Lower lobe of right lung (tissue), 2 donors: Measurements from ENCODE around the gene OSBPL2. TPM values are rescaled to one million over a fixed set of nuclear protein-coding genes. Genes with fewer than 3 reads are reported as not detected.

ENCODE experiments used
- ATAC-seq, 2 donors: fragments of 200-7000 bp; cut with Tn5 transposase; one replicate each; pipeline ENCODE4 v1.9.1; 2020 to 2022; ENCODE audit warnings: mild to moderate bottlenecking in 2 of 2, moderate library complexity in 2 of 2
- DNase-seq: peaks from one replicate; pipeline ENCODE4 v3.0.0-alpha.2; 2020
- H3K27ac ChIP-seq: fragments of 200-600 bp; one replicate; pipeline ENCODE4 v1.8.0; 2022
- H3K27me3 ChIP-seq: fragments of 200-600 bp; one replicate; pipeline ENCODE4 v1.8.0; 2022; ENCODE audit warnings: low read depth
- H3K36me3 ChIP-seq: fragments of 200-600 bp; one replicate; pipeline ENCODE4 v1.8.0; 2022; ENCODE audit warnings: mild to moderate bottlenecking
- H3K4me1 ChIP-seq: fragments of 200-600 bp; one replicate; pipeline ENCODE4 v1.8.0; 2022
- H3K4me3 ChIP-seq: fragments of 200-600 bp; one replicate; pipeline ENCODE4 v1.8.0; 2022; ENCODE audit warnings: mild to moderate bottlenecking
- H3K9me3 ChIP-seq: fragments of 200-600 bp; one replicate; pipeline ENCODE4 v1.8.0; 2022
- intact Hi-C: fragments of 100-400 bp; cut with DNase I; formaldehyde crosslinking; loops from one replicate; pipeline ENCODE4 v1.11.0; 2022
- total RNA-seq: library from RNA; stranded (reverse); fragmentation: NEBNext Ultra II Directional; extraction: Animal tissue kit (Norgen Biotek cat#: 25700); gene quantifications from one replicate; pipeline ENCODE4 v1.2.1, GENCODE V29; 2021
- TF ChIP-seq, protein P1 (sequence below): fragments of 200-600 bp; IDR thresholded peaks from one replicate; pipeline ENCODE4 v1.8.0; 2022; ENCODE audit warnings: antibody characterized with exemption, mild to moderate bottlenecking
- donor health status: DM: no; HTN: yes; CAD: no; lungs with severe emphysema.

The OSBPL2 gene
- total RNA-seq, 1 donor from 2014 or later: 56.0 TPM

DNA sequence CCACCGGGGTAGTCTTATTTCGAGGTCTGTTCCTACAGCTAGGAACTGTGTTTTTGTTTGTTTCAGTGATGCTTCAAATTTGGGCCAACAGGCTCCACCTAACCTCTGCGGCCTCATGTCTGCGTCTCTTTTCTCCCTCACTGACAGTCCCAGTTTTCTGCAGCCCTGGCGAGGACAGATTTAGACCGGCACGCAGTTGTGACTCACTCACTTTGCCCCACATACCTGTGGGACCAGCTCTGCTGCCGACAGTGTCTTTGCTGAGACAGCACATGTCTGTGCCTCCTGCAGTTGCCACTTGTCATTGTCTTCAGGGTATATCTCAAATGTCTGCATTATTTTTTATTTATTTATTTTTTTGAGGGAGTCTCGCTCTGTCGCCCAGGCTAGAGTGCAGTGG, 29.2 kb downstream of the OSBPL2 start:
- ATAC-seq (no peak), DNase-seq (no peak)
- intact Hi-C loops: no loop called here
- TF ChIP-seq, protein P1, sequence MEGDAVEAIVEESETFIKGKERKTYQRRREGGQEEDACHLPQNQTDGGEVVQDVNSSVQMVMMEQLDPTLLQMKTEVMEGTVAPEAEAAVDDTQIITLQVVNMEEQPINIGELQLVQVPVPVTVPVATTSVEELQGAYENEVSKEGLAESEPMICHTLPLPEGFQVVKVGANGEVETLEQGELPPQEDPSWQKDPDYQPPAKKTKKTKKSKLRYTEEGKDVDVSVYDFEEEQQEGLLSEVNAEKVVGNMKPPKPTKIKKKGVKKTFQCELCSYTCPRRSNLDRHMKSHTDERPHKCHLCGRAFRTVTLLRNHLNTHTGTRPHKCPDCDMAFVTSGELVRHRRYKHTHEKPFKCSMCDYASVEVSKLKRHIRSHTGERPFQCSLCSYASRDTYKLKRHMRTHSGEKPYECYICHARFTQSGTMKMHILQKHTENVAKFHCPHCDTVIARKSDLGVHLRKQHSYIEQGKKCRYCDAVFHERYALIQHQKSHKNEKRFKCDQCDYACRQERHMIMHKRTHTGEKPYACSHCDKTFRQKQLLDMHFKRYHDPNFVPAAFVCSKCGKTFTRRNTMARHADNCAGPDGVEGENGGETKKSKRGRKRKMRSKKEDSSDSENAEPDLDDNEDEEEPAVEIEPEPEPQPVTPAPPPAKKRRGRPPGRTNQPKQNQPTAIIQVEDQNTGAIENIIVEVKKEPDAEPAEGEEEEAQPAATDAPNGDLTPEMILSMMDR: no peak
- Histone ChIP-seq H3K4me1 (no peaks in the 10 kb centered on the region), H3K36me3 (peaks cover 87% of the 10 kb centered on the region), H3K9me3 (peaks cover 6% of the 10 kb centered on the region), H3K4me3 (no peak overlapping the region), H3K27ac (no peak overlapping the region), H3K27me3 (no peaks in the 10 kb centered on the region)

DNA sequence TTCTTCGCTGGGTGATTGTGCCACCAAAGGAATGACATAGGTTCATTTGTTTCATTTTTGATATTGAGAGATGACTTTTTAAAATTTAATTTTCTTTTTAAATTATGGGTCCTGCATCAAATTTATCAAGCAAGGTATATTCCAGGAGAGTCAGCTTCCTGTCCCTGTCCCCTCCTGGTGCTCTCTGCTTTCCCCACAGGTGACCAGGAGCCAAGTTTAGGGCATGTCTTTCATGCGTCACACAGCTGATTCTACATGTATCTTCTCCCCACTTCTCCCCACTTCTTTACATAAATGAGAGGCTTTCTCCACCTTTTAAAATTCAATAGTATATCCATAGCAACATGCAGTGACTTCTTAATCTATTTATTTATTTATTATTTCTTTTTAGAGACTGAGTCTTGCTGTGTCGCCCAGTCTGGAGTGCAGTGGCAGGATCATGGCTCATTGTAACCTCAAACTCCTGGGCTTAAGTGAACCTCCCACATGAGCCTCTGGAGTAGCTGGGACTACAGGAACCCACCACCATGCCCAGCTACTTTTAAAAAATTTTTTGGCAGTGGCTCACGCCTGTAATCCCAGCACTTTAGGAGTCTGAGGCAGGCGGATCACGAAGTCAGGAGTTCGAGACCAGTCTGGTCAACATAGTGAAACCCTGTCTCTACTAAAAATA, 30.0 kb downstream of the OSBPL2 start:
- Histone ChIP-seq H3K4me1 (no peaks in the 10 kb centered on the region), H3K27me3 (no peaks in the 10 kb centered on the region), H3K27ac (no peak overlapping the region), H3K4me3 (no peak overlapping the region), H3K36me3 (peaks cover 87% of the 10 kb centered on the region), H3K9me3 (peaks cover 6% of the 10 kb centered on the region)
- TF ChIP-seq, protein P1: no peak
- no peak for DNase-seq
- ATAC-seq: no peak
- intact Hi-C loops: no loop called here

GRCh38 chr20:62269378-62269777, 31.1 kb downstream of the OSBPL2 start:
- Histone ChIP-seq H3K27me3 (no peaks in the 10 kb centered on the region), H3K27ac (no peak overlapping the region), H3K36me3 (peaks cover 87% of the 10 kb centered on the region), H3K4me3 (no peak overlapping the region), H3K4me1 (no peaks in the 10 kb centered on the region), H3K9me3 (peaks cover 6% of the 10 kb centered on the region)
- DNase-seq (no peak), ATAC-seq (no peak)
- TF ChIP-seq, protein P1: no peak
- intact Hi-C loops: no loop called here

DNA sequence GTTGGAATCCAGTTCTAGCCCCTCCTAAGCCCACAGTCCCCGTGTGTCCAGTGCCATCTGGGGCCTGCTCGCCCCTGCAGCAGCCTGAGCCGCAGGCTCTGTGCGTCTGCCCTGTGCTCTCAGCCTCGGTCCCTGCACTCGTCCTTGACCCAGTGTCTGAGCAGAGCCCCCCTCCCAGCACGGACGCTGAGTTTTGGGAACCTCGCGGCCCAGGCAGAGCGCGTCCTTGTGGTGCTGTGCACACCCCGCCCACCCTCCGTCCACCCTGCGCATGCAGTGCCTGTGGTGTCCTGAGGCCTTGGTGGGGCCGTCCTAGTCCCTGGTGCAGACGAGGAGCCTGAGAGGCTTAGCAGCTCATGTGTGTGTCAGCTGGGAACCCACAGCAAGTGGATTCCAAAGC, 31.6 kb downstream of the OSBPL2 start:
- no peak for ATAC-seq
- H3K4me3 ChIP-seq: no peak overlapping the region
- intact Hi-C loops: no loop called here
- H3K36me3 ChIP-seq: peaks cover 87% of the 10 kb centered on the region
- TF ChIP-seq, protein P1: no peak
- H3K9me3 ChIP-seq: peaks cover 6% of the 10 kb centered on the region
- no peaks in the 10 kb centered on the region for H3K4me1 ChIP-seq
- no peaks in the 10 kb centered on the region for H3K27me3 ChIP-seq
- DNase-seq: no peak
- H3K27ac ChIP-seq: no peak overlapping the region

GRCh38 chr20:62272200-62272599, 33.9 kb downstream of the OSBPL2 start:
- ATAC-seq (no peak), DNase-seq (no peak)
- H3K9me3 ChIP-seq: no peaks in the 10 kb centered on the region
- H3K4me3 ChIP-seq: no peak overlapping the region
- H3K4me1 ChIP-seq: no peaks in the 10 kb centered on the region
- no peaks in the 10 kb centered on the region for H3K27me3 ChIP-seq
- intact Hi-C loops: no loop called here
- TF ChIP-seq, protein P1: no peak
- H3K27ac ChIP-seq: no peak overlapping the region
- H3K36me3 ChIP-seq: peaks cover 77% of the 10 kb centered on the region
